Mesodermal cell (in vitro differentiated cells): ENCODE results near the gene MACROD2.
"Not testable (repeated sequence)": the region's sequence is repeated elsewhere in the genome, so short reads cannot be mapped to it uniquely, and the experiment has no call there.

ENCODE experiments used
- H3K27ac ChIP-seq: 2 replicates; pipeline ENCODE4 v1.7.0; 2013; ENCODE audit warnings: mild to moderate bottlenecking, low read depth, low read length, moderate library complexity; ENCODE audit not compliant: severe bottlenecking
- H3K36me3 ChIP-seq: 2 replicates; pipeline ENCODE4 v1.7.1; 2013; ENCODE audit warnings: mild to moderate bottlenecking, low read length, moderate library complexity; ENCODE audit not compliant: control insufficient read depth, insufficient read depth
- H3K4me1 ChIP-seq: one replicate; pipeline ENCODE4 v1.7.1; 2013; ENCODE audit warnings: mild to moderate bottlenecking, low read length; ENCODE audit not compliant: insufficient read depth, control insufficient read depth, poor library complexity, severe bottlenecking
- H3K4me3 ChIP-seq: 2 replicates; pipeline ENCODE4 v1.7.0; 2013; ENCODE audit warnings: low read length, control low read depth, mild to moderate bottlenecking; ENCODE audit not compliant: insufficient read depth, poor library complexity, severe bottlenecking; ENCODE audit errors: extremely low read depth
- H3K9me3 ChIP-seq: 2 replicates; pipeline ENCODE4 v1.7.1; 2013; ENCODE audit warnings: mild to moderate bottlenecking, low read length, moderate library complexity; ENCODE audit not compliant: control insufficient read depth
- WGBS, 2 experiments: methylation state at CpG; one replicate each; pipeline ENCODE4 v1.1.5; 2013; ENCODE audit warnings: missing lambda C conversion rate in 2 of 2; ENCODE audit not compliant: insufficient coverage in 2 of 2; 5-methylcytosine and 5-hydroxymethylcytosine counted together

Gene MACROD2

DNA sequence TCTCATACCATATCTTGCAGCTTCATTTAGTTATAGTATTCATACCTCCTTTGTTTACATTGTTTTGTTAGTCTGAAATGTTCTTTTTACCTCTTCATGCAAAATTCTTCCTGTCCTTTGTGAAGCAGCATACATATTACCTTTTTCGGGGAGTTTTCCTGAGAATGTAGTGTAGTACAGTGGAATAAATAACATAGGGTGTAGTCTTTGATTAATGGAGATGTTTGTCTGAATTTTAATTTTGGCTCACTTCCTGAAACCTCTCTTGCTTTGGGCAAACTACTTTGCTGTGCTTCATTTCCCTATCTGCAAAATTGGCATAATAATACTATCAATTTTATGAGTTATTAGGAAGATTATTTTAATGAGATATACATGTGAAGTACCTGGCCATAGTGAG is 5.6 kb downstream of the MACROD2 start:
- H3K9me3 ChIP-seq: no peaks in the 10 kb centered on the region
- no peak overlapping the region for H3K27ac ChIP-seq
- H3K36me3 ChIP-seq: no peaks in the 10 kb centered on the region
- H3K4me1 ChIP-seq: no peaks in the 10 kb centered on the region
- H3K4me3 ChIP-seq: no peak overlapping the region
- WGBS, 2 experiments: no CpG with 5 or more reads among the region's 1 CpG

DNA sequence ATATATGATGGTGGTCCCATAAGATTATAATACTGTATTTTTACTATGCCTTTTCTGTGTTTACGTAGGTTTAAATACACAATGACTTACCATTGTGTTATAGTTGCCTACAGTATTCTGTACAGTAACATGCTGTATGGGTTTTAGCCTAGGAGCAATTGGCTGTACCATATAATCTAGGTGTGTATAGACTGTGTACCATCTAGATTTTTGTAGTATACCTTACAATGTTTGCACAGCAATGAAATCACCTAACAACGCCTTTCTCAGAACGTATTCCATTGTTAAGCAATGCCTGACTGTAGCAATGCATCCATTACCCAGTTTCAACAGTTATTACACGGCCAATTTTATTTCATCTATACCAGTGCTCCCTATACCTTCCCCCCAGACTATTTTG is 10.7 kb downstream of the MACROD2 start:
- Histone ChIP-seq H3K9me3 (no peaks in the 10 kb centered on the region), H3K4me3 (no peak overlapping the region), H3K4me1 (no peaks in the 10 kb centered on the region), H3K27ac (no peak overlapping the region), H3K36me3 (no peaks in the 10 kb centered on the region)
- 67 to 94% methylated on average over 2 to 3 of the region's 4 CpGs for WGBS, 2 experiments

GRCh38 chr20:14009208-14009607 is 13.9 kb downstream of the MACROD2 start:
- no peak overlapping the region for H3K27ac ChIP-seq
- H3K4me1 ChIP-seq: no peaks in the 10 kb centered on the region
- no peaks in the 10 kb centered on the region for H3K36me3 ChIP-seq
- WGBS, 2 experiments: 100% methylated on average over 1 of the region's 2 CpGs; no CpG with 5 or more reads in 1 of the 2 experiments
- H3K9me3 ChIP-seq: no peaks in the 10 kb centered on the region
- H3K4me3 ChIP-seq: no peak overlapping the region

DNA sequence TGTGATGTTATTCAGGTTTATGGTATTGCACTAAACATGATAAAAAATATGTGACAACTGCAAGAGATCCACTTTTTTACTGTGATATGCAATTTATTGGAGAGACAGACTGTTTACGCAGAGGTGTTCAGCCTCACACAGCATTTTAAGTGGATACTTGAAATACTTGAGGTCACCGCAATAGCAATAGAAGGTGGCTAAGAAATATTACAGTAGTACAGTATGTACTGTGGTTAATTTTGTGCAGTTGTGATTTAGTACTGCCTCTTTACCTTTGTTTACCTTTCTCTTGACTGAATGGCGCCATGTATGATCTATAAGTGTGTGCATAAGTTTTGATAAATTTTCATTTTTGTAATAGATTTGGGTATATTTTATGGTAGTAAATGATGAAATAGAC is 17.4 kb downstream of the MACROD2 start:
- Histone ChIP-seq H3K36me3 (no peaks in the 10 kb centered on the region), H3K9me3 (no peaks in the 10 kb centered on the region), H3K4me3 (no peak overlapping the region), H3K4me1 (no peaks in the 10 kb centered on the region), H3K27ac (no peak overlapping the region)
- 83 to 100% methylated on average over 2 of the region's 3 CpGs for WGBS, 2 experiments

DNA sequence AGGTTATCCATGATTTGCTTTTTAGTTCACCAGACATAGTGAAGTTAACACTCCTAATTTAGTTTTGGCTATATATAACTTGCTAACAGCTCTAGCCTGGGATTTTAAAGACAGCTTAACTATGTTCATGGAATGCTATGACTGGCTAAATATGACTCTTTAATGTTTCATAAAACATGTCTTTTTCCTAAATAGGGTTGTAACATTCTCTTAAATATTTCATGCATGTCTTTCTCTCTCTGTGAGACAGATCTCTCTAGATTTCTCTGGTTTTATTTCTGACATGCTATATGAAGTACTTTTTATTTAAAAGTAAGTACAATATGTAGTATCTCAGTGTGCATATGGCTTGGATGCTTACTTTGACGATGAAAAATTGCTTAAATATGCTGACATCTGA is 35.7 kb downstream of the MACROD2 start:
- H3K27ac ChIP-seq: no peak overlapping the region
- H3K36me3 ChIP-seq: no peaks in the 10 kb centered on the region
- 86% methylated on average over 1 of the region's 1 CpG; no CpG with 5 or more reads in 1 of the 2 experiments for WGBS, 2 experiments
- no peaks in the 10 kb centered on the region for H3K9me3 ChIP-seq
- no peaks in the 10 kb centered on the region for H3K4me1 ChIP-seq
- no peak overlapping the region for H3K4me3 ChIP-seq

DNA sequence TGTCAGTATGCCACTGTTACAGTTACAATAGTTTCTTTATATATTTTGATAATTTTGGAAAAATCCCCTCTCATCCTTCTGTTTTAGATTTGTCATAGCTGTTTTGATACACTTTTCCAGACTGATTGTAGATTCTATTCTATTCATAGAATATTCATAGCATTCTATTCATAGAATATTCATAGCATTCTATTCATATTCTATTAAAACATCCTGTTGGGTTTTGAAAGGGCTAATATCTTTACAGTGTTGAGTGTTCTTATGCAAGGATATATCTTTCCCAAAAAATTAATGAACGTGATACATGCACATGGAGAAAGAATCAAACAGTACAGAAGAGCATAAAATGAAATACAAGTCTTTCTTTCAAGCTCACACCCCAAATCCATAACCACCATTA is 38.0 kb downstream of the MACROD2 start:
- Histone ChIP-seq H3K27ac (no peak overlapping the region), H3K9me3 (no peaks in the 10 kb centered on the region), H3K4me3 (no peak overlapping the region), H3K36me3 (no peaks in the 10 kb centered on the region), H3K4me1 (no peaks in the 10 kb centered on the region)
- WGBS, 2 experiments: no CpG with 5 or more reads among the region's 1 CpG

GRCh38 chr20:14036567-14036966 is 41.3 kb downstream of the MACROD2 start:
- Histone ChIP-seq H3K36me3 (no peaks in the 10 kb centered on the region), H3K9me3 (no peaks in the 10 kb centered on the region), H3K4me1 (no peaks in the 10 kb centered on the region), H3K4me3 (no peak overlapping the region), H3K27ac (no peak overlapping the region)
- WGBS, 2 experiments: 85 to 100% methylated on average over 4 of the region's 7 CpGs

GRCh38 chr20:14044712-14045276 is 49.5 kb downstream of the MACROD2 start:
- not testable (repeated sequence) for H3K9me3 ChIP-seq, H3K36me3 ChIP-seq, H3K4me3 ChIP-seq, H3K4me1 ChIP-seq, H3K27ac ChIP-seq
- 93 to 95% methylated on average over 21 to 22 of the region's 28 CpGs for WGBS, 2 experiments

GRCh38 chr20:14046534-14046933 is 51.2 kb downstream of the MACROD2 start:
- Histone ChIP-seq H3K4me1 (no peaks in the 10 kb centered on the region), H3K9me3 (no peaks in the 10 kb centered on the region), H3K27ac (no peak overlapping the region), H3K36me3 (no peaks in the 10 kb centered on the region), H3K4me3 (no peak overlapping the region)
- 100% methylated on average over 1 of the region's 2 CpGs; no CpG with 5 or more reads in 1 of the 2 experiments for WGBS, 2 experiments

- Histone ChIP-seq H3K36me3 (no peaks in the 10 kb centered on the region), H3K27ac (no peak overlapping the region), H3K4me1 (no peaks in the 10 kb centered on the region), H3K9me3 (no peaks in the 10 kb centered on the region), H3K4me3 (no peak overlapping the region)
- 82 to 100% methylated on average over 4 of the region's 4 CpGs for WGBS, 2 experiments
These were observed 53.8 kb downstream of the MACROD2 start for GRCh38 chr20:14049111-14049510.

GRCh38 chr20:14051454-14051853 is 56.1 kb downstream of the MACROD2 start:
- Histone ChIP-seq H3K9me3 (no peaks in the 10 kb centered on the region), H3K27ac (no peak overlapping the region), H3K4me1 (no peaks in the 10 kb centered on the region), H3K36me3 (no peaks in the 10 kb centered on the region), H3K4me3 (no peak overlapping the region)
- WGBS, 2 experiments: no CpG with 5 or more reads among the region's 1 CpG
